K562 (cell line): ENCODE data around the gene TBX3.

Experiments
- E4F1 ChIP-seq: fragments of 250-450 bp; sonication (Bioruptor Pico); IDR thresholded peaks from 2 replicates; pipeline ENCODE4 v1.5.0; 2021; ENCODE audit warnings: mild to moderate bottlenecking, borderline replicate concordance
- EGR1 ChIP-seq: fragments of 450-650 bp; conservative IDR thresholded peaks from 2 replicates; pipeline ENCODE4 v1.6.1; 2017; ENCODE audit warnings: mild to moderate bottlenecking
- ZEB2 ChIP-seq: fragments of 450-650 bp; IDR thresholded peaks from 2 replicates; pipeline ENCODE4 v1.6.1; 2016

- TF ChIP-seq E4F1 (CRISPR knock-in tag) = no peak
- TF ChIP-seq EGR1 = no peak
- TF ChIP-seq ZEB2 = no peak
Measured at GRCh38 chr12:114721266-114721665, 37.3 kb upstream of the TBX3 start.
